Stimulated activated CD4-positive, alpha-beta T cell treated with anti-CD3 and anti-CD28 coated beads, Interleukin-15, amount 100 ng/mL, for 1 hour (primary cell): ENCODE results near the gene RIN3.

ENCODE experiments used
- DNase-seq, 2 donors: peaks; one replicate each; pipeline ENCODE4 v3.0.0-alpha.2; 2020; ENCODE audit warnings: low read depth in 1 of 2, low spot score in 1 of 2

Gene RIN3

GRCh38 chr14:92737206-92737605, 223.6 kb downstream of the RIN3 start:
- DNase-seq, result no peak

GRCh38 chr14:92737619-92738188, 224.1 kb downstream of the RIN3 start:
- no peak for DNase-seq
